ENCODE data around the gene MACROD2.

Gene MACROD2

DNA sequence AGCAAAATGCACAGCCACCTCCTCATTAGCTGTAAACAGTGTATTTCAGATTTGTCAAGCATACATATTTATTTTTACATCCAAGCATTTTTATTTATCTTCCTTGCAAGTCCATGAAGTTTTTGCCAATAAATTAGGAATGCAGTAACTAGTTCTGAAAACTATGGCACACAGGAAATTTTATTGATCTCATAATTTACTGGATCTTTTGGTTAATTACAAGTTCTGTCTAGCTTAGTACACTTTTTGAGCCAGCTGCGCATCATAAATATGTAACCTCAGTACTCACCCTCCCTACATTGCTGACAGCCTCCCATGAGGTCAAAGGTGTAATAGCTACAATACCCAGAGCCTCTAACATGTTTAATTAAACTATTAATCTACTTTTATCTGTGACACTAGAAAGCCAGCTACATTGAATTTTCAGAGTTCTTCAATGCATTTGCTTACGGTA is 1679.8 kb downstream of the MACROD2 start:
- DNase-seq: no peak

DNA sequence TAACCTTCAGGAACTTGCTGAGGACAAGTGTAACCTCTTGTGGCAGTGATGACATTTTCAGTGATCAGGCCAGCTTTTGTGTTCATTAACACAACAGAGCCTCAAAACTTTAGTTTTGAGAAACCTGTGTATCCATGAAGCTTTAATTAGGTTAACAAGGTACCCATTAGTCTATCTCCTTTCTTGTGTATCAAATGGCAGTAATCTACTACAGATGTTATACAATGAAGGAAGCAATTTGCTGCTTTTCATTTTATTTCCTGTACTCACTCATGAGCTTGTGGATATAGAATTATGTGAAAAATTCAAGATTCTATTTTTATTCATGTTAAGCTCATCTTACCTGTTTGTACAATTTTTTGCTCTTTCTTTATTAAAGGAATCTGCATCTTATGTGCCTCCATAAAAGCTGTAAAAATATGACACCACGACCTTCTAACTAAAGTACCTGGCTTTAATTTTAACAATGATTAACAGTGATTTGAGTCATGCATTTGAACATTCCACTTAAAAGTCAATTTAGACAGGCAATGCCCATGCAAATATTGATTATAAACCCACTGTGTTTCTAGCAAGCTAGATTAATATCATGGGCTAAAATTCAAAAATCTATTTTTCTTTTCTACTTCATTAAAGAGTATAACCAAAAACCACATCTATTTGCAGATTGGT is 1680.6 kb downstream of the MACROD2 start:
- no peak for DNase-seq

DNA sequence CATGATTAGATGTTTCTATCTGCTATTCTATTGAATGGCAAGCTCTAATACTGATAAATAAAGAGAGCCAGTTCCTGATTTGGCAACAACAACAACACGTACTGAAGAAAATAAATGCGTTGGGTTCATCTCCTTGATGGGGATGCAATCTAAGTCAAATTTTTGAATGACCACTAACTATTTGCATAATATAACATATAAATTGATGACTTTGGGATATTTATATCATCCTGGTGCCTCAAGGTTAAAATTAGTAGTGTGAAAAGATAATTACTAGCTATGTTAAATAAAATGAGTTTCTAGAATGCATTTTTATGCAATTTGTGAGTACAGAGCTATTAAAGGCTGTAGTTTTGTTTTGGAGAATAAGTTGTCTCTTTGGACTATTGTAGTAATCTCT is 1681.5 kb downstream of the MACROD2 start:
- no peak for DNase-seq

DNA sequence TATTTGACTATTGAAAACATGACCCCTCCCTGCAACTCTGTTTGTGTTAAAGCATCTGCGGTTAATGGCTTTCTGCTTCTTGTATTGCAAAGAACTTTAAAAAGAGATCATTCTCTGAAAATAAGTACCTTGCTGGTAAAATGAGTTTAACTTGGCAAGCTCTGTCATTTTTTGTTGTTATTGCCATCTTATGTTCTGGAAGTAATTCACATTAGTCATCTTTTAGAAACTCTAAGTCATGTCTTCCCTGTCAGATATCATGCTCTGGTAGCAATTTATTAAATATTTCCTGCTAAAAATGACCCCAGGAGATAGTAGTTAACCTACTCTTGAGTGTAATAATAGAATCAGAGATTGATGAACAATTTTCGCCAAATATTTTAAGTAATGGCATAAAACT is 1687.4 kb downstream of the MACROD2 start:
- no peak for DNase-seq

DNA sequence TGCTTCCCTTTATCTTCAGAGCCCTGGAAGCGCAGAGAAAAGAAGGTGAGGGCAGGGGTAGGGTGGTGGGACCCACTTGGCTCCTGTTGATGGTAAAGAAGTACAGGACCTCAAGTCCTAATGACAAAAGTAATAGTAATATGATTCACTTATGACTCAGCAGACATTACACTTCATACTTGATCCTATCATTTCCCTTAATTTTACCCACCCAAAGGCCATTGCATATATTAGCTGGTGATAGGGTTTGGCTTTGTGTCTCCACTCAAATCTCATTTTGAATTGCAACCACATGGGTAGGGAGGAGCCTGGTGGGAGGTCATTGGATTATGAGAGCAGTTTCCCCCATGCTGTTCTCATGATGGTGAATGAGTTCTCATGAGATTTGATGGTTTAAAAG is 1697.3 kb downstream of the MACROD2 start:
- DNase-seq: no peak

DNA sequence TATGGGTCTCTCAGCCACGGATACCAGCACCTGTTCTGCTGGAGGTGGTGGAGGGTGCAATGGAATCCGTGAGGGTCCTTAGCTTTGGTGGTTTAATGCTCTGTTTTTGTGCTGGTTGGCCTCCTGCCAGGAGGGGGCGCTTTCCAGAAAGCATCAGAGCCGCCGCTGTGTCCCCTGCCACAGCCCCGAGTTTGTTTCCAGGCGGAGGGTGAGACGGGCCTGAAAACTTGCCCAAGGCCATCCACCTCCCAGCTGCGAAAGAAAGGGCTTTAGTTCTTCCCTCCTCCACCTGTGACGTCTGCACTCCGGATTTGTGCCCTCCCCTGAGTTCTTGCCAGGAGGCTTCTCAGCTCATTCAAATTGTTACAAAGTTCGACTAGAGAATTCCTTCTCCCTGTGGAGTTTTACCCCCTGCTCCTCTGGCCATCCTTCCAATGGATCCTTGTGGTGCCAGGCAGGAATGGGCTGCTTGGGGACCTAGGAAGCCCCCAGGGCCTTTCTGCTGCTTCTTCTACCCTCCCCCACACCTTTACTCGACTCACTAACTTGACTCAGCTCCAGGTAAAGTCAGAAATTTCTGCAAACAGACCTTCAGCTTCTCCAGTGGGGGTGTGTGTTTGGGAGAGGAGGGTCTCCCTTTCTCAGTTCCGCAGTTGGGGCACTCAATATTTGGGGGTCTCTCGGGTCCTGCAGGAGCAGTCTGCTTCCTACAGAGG is 1704.3 kb downstream of the MACROD2 start:
- no peak for DNase-seq

DNA sequence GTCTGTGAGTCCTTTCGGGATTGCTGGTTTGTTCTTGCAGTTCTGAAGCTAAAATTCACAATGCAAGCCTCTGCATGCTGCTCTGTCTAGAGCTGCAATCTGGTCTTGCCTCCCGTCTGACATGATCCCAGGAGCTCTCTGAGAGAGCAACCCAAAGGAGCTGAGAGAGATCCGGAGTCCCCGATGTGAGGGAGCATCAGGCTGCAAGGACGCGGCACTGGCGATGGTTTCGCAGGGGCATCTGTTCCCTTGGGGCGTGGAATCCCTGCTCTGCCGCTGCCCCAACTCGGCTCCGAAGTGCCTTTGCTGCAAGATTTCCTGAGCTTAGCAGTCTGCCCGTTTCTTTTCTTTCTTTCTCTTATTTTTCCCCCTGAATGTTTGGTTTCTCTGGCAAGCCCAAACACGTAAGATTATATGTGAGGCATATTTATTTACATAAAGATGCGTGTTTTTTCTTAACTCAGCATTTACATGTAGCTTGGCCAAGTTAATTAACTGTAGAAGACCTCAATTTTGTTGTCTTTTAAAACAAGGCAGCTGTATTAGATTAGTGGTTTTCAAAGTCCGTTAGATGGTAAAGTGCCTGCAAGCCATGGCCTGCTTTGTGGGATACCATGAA is 1704.9 kb downstream of the MACROD2 start:
- no peak for DNase-seq

- DNase-seq: no peak
Measured at GRCh38 chr20:15702161-15702560, 1706.8 kb downstream of the MACROD2 start.

GRCh38 chr20:15703171-15703911 is 1708.0 kb downstream of the MACROD2 start:
- DNase-seq: no peak

DNA sequence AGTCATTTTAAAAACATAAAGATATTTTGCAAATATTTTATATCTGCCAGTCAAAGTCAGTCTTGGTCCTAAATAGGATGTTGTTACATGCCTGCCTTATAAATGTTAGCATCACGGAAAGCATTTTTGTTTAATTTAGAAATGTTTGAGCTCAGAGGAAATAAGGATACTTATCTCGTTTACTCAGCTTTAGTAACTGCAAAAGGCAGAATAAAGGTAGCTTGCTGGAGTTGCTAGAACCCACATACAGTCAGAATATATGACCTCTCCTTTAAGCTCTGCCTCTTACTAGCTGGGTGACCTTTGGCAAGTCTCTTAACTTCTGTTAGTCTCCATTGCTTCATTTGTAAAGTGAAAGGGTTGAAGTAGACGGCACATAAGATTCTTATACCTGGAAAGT is 1710.7 kb downstream of the MACROD2 start:
- DNase-seq: no peak

GRCh38 chr20:15706719-15707118 is 1711.4 kb downstream of the MACROD2 start:
- no peak for DNase-seq

DNA sequence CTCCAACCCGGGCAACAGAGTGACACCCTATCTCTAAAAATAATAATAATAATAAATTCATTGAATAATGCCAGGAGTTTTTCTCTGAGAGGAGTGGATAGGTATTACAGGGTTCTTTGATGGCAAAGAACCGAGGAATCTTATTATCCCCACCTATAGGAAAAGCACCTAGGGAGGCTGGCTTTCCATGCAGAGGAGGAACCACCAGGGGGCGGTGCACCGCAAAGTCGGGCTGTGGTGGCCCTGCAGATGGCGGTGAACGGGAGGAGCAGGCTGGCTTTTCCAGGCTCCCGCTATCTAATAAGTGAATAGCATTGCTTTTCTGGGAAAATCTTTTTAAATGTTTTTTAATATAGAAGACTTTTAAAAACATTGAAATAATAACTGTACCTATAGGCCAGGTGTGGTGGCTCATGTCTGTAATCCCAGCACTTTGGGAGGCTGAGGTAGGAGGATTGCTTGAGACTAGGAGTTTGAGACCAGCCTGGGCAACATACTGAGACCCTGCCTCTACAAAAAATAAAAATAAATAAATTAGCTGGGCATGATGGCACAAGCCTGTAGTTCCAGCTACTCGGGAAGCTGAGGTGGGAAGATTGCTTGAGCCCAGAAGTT is 1713.8 kb downstream of the MACROD2 start:
- no peak for DNase-seq

DNA sequence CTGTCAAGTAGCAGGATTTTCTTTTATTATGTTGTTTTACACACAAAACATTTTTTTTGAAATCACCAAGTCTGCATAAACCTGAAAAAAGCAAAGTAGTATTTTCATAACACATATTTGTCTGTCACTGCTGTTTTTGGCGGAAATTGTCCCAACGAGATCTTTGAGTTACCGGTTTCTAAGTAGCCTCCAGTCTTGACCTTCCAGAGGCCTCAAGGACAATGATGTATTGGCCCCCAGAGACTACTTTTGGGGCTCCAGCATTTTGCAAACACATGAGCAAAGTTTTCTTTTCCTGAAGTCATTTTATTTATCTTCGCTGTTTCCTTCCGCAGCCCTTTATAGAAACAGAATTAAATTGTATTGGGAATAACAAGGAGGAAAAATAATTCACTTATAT is 1715.3 kb downstream of the MACROD2 start:
- DNase-seq: no peak

DNA sequence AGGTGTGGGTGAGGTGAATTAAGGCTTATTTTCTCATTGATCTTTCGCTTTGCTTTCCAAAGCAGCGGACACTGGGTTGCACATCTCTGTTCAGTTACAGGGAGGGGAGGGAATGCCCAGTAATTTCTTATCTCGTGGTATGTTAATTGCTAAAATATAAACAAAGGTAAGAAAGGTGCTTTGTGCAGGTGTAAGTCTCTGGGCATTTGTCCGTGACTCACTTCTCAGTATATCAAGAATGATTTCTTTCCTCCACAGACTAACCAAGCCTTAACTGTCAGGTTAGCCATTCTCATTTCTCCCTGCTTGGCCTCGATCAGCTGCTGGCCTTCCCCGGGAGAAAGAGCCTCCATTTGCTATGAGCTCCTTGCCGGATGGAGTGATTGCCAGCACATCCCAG is 1715.9 kb downstream of the MACROD2 start:
- no peak for DNase-seq

- DNase-seq: no peak
Measured at GRCh38 chr20:15716256-15716655, 1720.9 kb downstream of the MACROD2 start.

- DNase-seq: no peak
Measured at GRCh38 chr20:15726416-15726815, 1731.1 kb downstream of the MACROD2 start.

DNA sequence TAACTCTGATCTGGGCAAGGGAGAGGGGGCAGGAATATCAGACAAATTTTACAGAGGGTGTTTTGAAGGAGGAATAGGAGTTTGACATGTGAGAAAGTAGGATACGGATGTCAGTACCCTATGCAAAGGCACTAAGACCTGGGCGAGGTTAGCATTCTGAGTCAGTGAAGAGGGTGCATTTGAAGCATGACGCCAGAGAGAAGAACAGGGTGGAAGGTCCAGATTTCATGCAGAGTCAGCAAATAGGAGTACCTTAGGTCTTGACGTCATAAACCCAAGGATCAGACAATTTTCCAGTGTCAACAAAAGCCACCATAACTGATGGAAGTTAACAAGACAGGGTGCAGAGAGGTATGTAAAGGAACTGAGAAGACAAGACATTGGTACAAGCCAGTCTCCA is 1738.7 kb downstream of the MACROD2 start:
- DNase-seq: no peak

- DNase-seq: no peak
Measured at GRCh38 chr20:15739035-15739434, 1743.7 kb downstream of the MACROD2 start.

- DNase-seq: no peak
Measured at GRCh38 chr20:15740046-15740775, 1744.9 kb downstream of the MACROD2 start.

DNA sequence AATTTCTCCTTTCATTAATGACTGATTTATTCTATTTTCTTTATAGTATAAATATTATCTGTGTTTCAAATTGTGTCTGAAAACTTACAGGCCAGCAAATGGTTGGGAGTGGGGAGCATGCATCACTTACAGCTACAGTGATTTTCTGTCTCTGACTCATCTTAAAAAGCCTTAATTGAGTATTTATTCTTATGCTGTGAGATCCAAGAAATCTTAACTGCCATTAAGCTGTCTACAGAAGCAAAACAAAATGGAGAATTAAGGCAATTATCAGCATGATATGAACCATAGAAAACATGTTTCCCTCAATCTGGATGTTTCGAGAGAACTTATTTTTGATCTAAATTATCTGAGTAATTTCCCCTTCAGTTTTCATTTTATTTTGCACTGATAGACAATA is 1746.8 kb downstream of the MACROD2 start:
- no peak for DNase-seq

GRCh38 chr20:15742627-15743026 is 1747.3 kb downstream of the MACROD2 start:
- DNase-seq: no peak

DNA sequence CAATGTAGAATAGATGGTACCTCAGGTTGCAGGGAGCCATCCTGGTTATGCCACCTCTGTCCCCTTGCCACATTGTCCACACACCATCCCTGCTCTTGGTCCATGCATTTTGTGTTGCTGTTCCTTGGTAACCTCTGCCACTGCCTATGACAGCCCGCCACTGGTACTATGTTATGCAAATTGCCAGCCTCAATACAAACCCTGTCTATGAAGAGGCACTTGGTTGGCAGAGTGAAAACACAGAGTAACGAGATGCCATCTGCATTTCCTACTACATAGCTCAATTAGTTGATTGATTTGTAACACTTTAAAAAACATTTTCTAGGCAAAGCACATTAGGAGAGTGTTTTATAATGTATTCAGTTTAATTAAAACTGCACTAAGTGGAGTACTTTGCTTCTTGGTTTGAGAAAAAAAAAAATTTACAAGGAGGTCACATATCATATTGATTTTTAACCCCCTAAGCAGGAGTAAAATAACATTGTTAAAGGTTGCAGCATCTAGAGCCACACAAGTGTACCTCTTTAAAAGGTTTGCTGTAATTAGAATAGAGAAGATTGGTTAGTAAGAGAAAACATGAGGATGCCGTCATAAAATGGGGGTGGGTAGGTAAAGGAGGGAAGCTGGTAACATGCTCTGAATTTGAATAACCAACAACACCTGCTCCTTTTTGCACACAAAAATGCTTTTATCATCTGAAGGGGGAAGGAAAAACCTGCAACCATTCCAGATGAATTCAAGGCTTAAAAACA is 1760.9 kb downstream of the MACROD2 start:
- peak; percentile 56 for DNase-seq
